Cardiac fibroblast (primary cell): ENCODE data around the gene RAB33B.

Source experiments
- DNase-seq, 2 donors: peaks; one replicate each; pipeline versions ENCODE4 v3.0.0 to v3.0.0-alpha.2; 2010; ENCODE audit warnings: low read depth in 2 of 2
- H3K4me3 ChIP-seq, 2 donors: replicated peaks in 1 of 2; 1 replicate in 1 of 2; 2 replicates in 1 of 2; pipeline ENCODE4 v1.5.1; 2011; ENCODE audit warnings: low read depth in 2 of 2, low read length in 2 of 2, mild to moderate bottlenecking in 2 of 2, moderate library complexity in 1 of 2
- TF ChIP-seq, protein P1 (sequence below): IDR thresholded peaks from one replicate; pipeline ENCODE4 v1.5.1; 2011; ENCODE audit warnings: low read depth, mild to moderate bottlenecking, low read length, inconsistent platforms

The RAB33B gene

DNA sequence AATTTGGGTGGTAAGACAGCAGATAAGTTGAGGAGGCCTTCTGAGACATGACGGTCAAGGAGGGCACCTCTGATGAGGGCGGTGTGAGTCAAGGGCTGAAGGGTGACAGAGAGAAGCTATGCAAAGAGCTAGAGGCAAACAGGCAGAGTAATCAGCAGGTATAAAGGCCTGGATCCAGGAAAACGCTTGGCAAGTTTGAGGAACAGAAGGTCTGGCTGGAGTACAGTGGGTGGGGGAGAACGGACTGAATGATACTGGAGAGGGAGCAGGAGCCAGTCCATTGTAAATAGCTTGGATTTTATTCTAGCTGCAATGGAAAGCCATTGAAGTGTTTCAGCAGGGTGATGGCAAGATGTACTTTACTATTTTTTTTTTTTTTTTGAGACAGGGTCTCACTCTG, 39.3 kb downstream of the RAB33B start:
- no peak overlapping the region for H3K4me3 ChIP-seq
- no peak for DNase-seq
- TF ChIP-seq, protein P1, sequence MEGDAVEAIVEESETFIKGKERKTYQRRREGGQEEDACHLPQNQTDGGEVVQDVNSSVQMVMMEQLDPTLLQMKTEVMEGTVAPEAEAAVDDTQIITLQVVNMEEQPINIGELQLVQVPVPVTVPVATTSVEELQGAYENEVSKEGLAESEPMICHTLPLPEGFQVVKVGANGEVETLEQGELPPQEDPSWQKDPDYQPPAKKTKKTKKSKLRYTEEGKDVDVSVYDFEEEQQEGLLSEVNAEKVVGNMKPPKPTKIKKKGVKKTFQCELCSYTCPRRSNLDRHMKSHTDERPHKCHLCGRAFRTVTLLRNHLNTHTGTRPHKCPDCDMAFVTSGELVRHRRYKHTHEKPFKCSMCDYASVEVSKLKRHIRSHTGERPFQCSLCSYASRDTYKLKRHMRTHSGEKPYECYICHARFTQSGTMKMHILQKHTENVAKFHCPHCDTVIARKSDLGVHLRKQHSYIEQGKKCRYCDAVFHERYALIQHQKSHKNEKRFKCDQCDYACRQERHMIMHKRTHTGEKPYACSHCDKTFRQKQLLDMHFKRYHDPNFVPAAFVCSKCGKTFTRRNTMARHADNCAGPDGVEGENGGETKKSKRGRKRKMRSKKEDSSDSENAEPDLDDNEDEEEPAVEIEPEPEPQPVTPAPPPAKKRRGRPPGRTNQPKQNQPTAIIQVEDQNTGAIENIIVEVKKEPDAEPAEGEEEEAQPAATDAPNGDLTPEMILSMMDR, result no peak

DNA sequence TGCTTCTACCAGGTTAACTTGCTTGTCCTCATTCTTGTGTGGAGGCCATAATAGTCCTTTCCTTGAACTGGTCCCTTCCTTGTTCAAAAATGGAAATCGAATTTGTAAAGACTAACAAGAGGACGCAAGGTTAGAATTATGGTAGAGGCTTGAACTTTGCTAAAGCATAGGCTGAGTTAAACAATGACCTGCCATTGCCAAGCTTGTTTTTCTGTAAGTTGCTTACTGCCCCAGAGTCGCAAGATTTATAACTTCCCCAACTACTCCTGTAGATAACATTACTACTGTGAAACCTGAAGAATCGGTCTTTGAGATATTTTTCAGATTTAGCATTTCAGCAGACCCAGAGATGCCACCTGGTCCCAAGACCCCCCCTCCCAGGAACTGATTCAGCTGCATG, 45.3 kb downstream of the RAB33B start:
- TF ChIP-seq, protein P1, result no peak
- no peak for DNase-seq
- no peak overlapping the region for H3K4me3 ChIP-seq

DNA sequence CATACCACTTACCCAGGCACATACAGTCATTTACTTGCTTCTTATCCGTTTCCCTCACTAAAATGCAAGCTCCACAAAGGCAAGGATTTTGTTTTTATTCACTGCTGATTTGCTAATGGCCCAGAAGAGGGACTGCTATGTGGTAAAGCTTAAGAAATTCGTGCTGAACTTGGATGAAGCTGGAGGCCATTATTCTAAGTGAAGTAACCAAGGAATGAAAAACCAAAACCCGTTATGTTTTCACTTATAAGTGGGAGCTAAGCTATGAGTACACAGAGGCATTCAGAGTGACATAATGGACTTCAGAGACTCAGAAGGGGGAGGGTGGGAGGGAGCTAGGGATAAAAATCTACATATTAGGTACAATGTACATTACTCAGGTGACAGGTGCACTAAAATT, 47.2 kb downstream of the RAB33B start:
- no peak for DNase-seq
- TF ChIP-seq, protein P1, result no peak
- H3K4me3 ChIP-seq, result no peak overlapping the region

DNA sequence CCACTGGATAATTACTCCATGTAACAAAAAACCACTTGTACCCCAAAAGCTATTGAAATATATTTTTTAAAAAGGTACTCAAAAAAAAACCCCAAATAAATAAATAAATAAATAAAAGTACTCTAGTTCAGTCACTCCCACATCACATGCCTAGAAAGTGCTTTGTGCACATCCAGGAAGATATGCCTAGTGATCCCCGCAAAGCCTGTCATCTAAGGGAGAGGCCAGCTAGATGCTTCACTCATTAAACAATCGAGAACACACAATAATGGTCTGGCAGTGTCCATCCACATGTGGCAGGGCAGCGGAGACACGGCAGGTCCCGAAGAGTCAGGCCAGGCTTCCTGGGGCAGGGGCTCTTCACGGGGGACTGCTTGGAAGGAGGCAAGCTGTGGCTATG, 47.6 kb downstream of the RAB33B start:
- no peak for DNase-seq
- TF ChIP-seq, protein P1, result no peak
- H3K4me3 ChIP-seq, result no peak overlapping the region

DNA sequence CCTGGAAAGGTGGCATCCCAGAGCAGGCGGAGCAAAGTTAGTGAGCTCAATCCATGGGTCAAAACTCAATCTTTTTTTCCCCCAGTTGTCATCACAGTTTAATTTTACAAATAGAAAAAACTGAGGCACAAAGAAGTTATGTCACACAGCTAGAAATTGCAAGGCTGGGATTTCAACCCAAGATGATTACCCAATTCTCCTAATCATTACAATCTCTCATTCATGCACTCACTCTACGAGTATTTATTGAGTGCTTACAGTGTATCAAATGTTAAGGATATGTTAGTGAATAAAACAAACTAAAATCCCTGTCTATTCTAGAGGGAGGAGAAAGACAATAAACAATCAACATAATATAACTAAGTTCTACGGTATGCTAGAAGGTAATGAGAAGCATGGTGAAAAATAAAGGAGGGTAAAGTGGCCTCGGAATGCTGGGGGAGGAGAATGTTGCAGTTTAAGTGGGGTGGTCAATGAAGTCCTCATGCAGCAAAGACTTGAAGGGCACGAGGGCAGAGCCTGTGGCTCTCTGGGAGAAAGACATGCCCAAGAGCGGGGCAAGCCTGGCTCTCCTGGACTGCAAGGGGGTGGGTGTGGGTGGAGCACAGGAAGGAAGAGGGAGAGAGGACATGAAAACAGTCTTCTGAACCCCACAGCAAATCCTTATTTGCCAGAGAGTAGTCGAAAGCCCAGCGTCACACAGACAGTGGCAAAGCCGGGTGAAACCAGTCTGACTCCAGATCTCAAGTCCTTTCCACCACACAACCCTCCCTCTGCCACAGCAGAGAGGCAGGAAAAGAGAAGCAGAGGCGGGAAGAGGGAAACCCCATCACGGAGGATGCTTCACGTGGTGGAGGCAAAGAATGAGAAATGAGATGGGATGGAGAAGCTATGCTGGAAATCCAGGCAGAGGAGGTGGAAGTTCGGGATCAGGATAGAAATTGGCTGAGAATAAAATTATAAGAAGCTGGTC, 48.3 kb downstream of the RAB33B start:
- DNase-seq, result no peak
- H3K4me3 ChIP-seq, result no peak overlapping the region
- TF ChIP-seq, protein P1, result no peak

DNA sequence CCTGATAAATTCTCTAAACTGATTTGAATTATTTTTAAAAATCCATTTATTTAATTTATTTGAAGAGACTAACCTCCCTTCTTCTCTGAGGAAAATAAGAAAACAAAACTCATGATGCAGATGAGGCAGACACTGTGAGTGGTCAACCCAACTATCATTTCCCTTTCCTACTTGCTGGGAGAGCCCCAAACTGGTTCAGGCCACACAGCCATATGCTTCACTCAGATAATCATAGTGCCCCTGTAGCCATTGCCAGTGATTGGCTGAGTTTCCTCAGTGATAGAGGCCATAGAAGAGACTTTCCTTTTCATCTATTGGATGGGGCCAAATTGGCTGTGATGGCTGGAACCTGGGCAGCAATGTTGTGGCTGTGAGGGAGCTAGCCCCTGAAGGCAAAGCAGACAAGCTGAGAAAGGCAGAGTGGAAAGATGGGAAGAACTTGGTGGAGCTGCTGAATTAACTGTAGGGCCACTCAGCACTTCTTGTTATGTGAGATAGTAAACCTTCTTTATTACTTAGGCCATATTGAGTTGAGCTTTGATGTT, 49.8 kb downstream of the RAB33B start:
- H3K4me3 ChIP-seq, result no peak overlapping the region
- no peak for DNase-seq
- TF ChIP-seq, protein P1, result no peak
